Colon (tissue), 2 donors: ENCODE data around the gene GCLC.
"Not testable (repeated sequence)": the region's sequence is repeated elsewhere in the genome, so short reads cannot be mapped to it uniquely, and the experiment has no call there.

Experiments used
- FAIRE-seq: peaks from 2 replicates; lab custom pipeline; 2012; peaks lifted over from hg19 to GRCh38; lab: Jason Lieb, UNC
- donor health status: control.
- donor health status: control.

Gene GCLC

DNA sequence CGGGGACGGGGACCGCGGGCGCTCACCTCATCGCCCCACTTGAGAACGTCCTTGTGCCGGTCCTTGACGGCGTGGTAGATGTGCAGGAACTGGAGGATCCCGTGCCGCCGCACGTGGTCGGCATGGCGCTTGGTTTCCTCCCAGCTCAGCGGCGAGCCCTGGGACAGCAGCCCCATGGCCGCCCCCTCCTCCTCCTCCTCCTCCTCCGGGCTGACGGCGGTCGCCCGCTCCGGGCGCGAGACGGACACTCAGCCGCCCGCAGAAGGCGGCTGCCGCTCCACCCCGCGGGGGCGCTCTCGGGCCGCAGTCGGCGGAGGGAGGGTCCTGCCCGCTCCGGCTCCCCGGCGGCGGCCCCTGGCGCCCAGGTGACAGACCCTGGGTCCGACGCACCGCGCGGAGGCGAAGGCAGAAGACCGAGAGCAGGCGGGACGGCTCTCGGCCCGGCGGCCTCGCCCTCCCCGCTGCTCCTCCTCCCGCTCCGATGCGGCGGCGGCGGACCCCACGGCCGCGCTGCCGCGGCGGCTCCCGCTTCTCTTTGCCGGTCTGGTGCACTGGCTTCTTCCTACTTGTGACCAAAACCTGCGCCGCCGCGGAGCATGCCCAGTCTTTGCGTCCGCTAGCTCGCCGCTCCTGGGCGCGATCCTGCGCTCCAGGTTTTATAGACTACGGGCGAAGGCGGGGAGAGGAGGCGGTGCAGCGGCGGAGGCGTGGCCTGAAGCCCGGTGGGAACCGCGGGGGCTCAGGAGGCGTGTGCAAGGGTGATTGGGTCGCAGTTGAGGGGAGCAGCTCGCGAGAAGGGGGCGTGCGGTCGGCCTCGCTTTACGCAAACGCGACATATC, at the start of gene GCLC:
TSS of gene GCLC (minus strand) at position 632 of the 839 bp plus-strand sequence. CDS start at position 176, 456 bp downstream.
- FAIRE-seq = no peak

DNA sequence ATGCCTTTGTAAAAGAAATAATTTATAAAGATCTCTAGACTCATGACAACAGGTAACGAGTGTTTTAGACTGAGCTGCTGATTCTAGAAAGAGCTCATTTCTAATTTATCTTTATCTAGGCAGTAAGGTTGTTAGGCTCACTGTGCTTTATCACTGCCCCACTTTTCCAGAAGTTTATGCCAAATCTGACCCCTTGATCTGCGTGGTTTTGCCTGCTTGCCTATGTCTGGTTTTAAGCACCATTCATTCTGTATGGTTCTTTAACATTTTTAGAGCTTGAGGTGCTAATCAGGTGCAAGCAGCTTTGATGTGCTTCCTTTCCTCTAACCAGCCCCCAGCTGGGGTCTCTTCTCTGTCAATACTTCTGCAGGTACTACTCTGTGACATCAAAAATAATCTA, 49.7 kb upstream of the GCLC start:
- FAIRE-seq = no peak

GRCh38 chr6:53593001-53593488, 48.1 kb upstream of the GCLC start:
- FAIRE-seq = no peak

DNA sequence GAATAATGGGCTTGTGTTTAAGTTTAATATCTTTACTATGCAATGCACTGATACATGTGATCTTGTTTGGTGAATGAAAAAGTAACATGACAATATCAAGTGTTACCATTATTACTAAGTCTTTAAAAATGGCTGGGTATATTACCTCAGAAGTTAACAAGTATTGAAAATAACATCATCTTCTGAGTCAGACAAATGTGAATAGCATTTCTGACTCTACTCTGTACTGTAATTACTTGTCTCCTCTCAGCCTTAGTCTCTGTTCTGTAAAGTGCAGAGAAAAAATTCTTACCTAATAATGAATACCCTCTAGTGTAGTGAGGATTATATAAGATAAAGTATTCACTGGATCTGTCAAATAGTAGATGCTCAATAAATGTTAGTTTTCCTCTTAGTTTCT, 47.0 kb upstream of the GCLC start:
- FAIRE-seq = no peak

DNA sequence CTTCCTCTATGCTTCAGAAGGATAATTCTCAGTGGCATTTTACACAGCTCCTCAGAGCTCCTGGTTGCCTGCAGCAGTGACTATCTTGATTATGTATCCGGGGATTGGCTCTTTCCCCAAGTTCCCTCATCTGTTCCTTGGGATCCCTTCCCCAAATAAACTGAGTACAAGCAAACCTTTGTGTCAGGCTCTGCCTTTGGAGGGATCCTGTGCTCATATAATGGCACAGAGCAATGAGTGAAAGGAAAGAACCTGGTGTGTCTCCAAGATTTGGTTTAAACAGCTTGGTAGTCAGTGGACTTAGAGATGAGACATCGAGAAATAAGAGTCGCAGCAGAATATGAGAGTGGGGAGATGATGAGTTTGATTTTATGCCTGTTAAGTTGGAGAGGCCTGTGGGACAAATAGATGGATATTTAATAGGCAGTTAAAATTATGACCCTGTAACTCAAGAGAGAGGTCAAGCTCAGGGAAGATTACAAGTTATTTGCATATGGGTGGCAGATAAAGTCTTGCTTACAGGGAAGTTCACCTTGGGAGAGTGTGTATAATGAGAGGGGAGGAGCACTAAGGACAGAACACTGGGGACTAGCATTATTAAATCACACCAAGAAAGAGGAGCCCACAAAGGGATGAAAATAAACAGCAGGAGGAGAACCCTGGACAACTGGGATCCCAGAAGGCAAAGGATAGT, 44.1 kb upstream of the GCLC start:
- FAIRE-seq = no peak

DNA sequence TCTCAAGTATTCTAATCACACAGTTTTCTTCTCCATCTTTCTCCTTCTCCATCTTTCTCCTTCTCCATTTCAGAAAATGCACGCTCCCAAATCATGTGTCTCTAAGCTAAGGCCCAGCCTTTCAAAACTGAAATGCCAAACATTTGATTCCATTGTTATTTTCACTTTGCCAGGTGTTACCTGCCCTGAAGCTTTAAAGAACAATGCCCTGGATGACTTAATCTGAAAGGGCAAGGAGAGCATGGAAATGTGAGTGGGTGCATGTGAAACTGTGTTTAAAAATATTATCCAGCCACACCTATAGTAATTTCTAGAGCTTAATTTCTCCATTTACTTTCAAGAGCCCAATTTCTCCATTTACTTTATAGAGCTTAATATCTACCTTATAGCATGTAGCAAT, 42.4 kb upstream of the GCLC start:
- FAIRE-seq = no peak

GRCh38 chr6:53585208-53585900, 40.5 kb upstream of the GCLC start:
- FAIRE-seq = no peak

DNA sequence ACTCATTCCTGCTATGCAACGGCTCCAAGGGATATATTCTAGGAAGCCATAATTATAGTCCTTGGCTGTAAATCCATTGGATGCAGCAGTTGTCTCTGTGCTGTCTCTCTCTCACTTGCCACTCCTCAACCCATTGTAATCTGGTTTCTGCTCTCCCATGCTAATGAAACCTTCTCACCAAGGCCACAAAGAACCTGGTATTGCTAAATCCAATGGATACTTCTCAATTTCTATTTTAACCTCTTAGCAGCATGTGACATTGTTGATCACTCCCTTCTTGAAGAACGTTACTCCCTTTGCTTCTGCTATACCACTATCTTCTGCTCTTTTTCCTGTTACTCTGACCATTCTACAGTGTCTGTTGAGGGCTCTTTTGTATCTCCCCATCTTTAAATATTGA, 39.8 kb upstream of the GCLC start:
- no peak for FAIRE-seq

GRCh38 chr6:53583451-53583850, 38.5 kb upstream of the GCLC start:
- FAIRE-seq = no peak

- FAIRE-seq = no peak
Observed at GRCh38 chr6:53582963-53583362, 38.1 kb upstream of the GCLC start.

DNA sequence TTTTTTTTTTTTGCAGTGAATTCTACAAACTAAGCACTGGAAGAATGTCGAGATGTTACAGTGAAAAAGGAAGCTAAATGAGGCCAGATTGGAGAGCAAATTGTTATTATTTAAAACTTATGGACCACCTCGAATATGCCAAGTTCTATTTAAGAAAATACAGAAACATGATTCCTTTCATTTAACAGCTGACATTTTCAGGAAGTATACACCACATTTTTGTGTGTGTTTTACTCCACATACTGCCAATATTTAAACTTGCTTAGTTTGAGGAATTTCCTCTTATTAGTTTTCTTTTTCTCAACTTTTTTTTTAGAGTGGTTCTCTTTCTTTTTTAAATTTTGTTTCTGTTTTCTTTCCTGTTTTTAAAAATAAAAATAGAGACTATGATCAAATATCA, 37.0 kb upstream of the GCLC start:
- FAIRE-seq = no peak

- FAIRE-seq = no peak
Observed at GRCh38 chr6:53581173-53581773, 36.4 kb upstream of the GCLC start.

DNA sequence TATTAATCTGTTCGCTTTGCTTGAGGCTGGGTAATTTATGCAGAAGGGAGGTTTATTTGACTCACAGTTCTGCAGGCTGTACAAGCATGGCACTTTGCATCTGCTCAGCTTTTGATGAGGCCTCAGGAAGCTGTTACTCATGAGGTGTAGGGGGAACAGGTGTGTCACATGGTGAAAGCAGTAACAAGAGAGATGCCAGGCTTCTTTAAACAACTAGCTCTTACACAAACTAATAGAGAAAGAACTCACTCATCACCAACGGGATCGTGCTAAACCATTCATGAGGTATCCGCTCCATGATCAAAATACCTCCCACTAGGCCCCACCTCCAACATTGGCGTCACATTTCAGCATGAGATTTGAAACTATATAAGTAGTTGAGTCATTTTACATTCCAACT, 34.4 kb upstream of the GCLC start:
- FAIRE-seq = no peak

DNA sequence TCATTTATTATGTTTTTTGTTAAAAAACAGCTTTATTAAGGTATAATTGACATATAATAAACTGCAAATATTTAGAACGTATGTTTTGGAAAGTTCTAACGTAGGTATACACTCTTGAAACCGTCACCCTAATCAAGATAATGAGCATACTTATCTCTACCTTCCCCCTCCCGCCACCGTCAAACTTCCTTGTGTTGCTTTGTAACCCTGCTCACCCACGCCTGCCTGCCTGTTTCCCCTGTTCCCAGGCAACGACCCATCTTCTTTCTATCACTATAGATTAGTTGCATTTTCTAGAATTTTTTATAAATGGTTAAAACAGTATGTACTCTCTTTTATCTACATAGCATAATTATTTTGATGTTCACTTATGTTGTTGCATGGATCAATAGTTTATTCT, 33.5 kb upstream of the GCLC start:
- no peak for FAIRE-seq

DNA sequence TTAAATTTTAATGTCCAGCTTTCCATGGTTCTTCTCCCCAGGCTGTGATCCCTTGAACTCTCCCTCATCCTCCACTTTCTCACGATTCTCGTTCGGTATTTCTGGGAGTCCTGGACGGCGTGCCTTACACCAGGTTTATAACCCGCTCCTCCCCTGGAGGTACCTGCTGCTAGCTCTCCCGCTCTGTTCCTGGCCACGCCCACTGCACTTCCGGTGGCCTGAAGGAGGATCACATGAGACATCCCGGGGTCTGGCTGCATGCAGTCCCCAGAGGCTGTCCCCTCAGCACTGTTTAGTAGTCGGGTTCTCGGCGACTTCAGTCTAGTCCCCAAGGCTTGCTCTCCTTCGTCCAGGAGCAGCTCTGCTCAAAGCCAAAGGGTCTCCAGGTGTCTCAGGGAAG, 28.4 kb upstream of the GCLC start:
- FAIRE-seq = no peak

GRCh38 chr6:53572379-53572778, 27.5 kb upstream of the GCLC start:
- FAIRE-seq = not testable (repeated sequence)

DNA sequence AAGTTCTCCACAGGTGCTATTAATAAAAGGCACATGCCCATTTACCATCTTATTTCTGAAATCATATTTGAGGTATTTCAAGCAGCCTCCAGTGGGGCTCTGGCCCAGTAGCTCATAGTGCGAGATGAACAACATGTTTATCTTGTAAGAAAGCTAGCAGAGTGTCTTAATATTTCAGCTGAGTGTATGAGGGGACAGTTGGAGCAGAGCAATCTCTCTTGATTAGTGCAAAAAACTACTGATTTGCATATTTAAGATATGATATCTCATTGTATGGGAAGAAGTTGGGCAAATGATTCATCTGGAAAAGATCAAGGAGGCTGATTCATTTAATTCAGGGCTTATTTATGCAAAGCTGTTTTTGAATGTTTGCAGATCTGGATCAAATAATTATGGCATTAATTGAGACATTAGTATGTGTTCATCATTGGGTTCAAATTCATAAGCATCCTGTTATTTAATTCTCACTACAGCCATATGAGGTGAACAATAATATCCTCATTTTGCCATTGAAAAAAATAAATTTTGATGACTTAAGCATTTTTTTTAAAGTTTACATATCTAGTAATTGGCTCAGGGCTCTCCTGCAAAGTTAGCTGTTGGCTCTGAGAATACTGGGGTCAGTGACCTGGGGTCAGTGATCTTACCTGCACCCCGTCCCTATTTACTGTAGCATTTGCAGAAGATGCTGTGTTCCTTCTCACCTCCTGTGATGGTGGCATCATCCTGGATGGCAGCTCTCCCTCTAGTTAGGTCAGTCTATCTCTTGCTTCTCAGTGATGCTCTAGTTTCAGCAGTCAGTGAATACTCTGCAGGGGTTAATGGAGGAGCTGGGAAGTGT, 24.1 kb upstream of the GCLC start:
- no peak for FAIRE-seq

GRCh38 chr6:53567701-53568100, 22.8 kb upstream of the GCLC start:
- no peak for FAIRE-seq

DNA sequence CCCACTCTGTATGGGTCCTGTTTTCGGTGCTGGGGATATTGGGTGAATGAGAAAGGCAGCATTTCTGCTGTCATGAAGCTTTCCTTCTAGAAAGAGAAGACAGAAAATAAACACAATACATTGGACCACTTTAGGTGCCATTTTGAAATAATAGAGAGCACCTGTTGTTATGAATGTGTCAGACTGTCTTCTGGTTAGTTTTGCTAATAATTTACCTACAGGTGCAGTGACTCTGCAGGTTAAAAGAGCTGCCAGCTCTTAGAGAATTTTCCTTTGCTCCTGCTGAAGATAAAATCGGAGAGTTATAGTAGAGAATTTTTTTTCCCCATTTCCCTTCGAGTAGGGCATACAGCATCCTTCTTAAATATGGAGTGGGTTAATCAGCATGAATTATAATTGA, 21.9 kb upstream of the GCLC start:
- no peak for FAIRE-seq

DNA sequence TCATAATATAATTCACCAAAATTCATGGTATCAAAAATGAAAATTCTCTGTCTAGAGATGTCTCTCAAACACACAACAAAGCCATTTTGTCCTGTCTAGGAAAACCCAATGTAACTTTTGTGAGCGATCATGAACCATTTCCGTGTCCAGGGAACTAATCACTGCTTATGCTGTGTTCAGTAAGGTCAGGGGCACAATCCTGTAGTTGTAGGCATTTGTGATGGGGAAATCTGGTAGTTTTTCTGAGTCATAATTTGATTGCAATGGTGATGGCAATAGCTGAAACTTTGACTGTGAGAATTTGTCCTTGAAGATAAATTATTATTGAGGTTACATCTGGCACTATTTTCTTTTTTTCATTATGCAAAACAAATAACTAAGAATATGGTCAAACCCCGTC, 21.0 kb upstream of the GCLC start:
- FAIRE-seq = no peak

- FAIRE-seq = no peak
Observed at GRCh38 chr6:53564401-53565065, 19.6 kb upstream of the GCLC start.
